Ramos (cell line): ENCODE results near the gene ENOX2.
"Not testable (repeated sequence)": the region's sequence is repeated elsewhere in the genome, so short reads cannot be mapped to it uniquely, and the experiment has no call there.

Source experiments
- in situ Hi-C: fragments of 300-500 bp; cut with MboI; formaldehyde crosslinking; loops from one replicate; pipeline ENCODE4 v1.14.3; 2022; ENCODE audit warnings: low sequenced_read_pairs; ENCODE audit not compliant: unreplicated experiment

The ENOX2 gene

DNA sequence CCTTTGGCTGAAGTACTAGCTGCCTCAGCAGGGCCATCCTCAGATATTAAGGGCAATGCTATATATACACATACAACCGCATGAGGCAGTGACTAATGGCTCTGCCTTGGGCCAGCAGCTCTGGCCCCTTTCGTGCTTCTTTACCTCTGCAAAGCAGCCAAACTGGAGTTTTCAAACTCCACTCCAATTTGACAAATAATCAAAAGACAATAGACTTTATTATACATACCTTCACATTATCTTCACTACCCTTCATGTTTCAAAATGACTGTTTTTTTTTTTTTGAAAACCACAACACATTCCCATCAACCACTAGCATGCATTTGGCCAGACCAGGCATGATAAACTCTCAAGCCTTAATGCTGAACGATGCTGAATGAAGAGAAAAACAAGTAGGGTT, 187.7 kb downstream of the ENOX2 start:
- in situ Hi-C loops = no loop called here

DNA sequence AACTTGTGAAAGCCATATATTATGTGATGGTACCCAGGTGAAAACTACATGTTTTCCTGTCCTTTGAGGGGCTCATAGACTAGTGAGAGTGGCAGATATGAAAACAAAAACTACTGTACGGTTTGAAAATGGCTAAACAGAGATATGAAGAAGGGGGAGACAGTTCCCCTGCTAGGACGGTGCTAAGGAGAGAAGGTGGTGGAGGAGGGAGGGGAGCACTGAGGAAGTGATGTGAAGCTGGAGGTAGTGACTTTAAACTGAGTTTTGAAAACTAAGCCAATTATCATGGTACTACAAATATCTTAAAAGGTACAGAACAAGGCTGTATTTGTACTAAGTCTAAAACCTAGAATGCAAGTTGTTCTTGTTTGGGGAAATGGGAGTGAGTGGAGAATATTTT, 188.3 kb downstream of the ENOX2 start:
- in situ Hi-C loops = no loop called here

DNA sequence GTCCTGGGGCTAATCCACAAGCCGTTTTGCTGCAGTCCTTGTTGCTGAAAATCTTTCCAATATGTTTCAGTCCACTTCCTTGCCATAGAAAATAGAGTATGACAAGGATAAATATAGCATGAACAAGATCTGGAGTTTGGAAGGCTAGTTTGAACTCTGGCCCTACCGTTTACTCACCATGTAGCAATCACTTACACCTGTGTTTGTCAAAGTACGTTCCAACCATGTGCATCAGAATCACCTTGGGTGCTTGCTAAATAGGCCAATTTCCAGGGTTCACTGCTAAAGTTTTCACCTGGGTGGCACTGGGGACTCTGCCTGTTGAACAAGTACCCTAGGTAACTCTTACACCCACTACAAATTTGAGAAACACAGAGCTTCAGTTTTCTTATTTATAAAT, 188.9 kb downstream of the ENOX2 start:
- in situ Hi-C loops = no loop called here

DNA sequence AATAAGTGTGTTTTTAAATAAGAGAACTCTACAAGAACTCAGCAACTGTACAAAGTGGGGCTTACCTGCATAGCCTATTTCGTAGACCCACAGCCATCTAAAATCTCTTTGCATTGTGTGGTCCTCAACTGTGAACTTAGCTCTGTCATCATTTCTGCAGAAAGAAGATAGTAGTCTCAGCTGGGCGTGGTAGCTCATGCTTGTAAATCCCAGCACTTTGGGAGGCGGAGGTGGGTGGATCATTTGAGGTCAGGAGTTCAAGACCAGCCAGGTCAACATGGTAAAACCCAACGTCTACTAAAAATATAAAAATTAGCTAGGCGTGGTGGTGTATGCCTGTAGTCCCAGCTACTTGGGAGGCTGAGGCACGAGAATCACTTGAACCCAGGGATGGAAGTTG, 193.8 kb downstream of the ENOX2 start:
- in situ Hi-C loops = not testable (repeated sequence)

DNA sequence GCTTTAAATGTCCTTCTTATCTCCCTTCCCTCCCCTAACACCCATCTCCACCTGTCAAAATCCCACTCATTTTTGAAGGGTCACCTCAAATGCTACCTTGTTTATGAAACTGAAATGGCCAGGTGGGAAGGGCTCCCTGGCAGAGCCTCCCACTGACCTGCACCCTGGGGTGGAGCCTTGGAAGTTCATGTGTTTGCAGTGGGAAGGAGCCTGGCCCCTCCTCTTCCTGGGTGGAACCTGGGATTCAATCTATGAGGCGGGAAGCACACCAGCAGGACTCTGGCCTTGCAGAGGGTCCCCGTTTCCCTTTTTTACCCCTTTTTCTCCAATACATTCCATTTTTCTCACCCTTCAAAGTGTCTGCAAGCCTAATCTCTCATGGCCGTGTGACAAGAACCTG, 197.4 kb downstream of the ENOX2 start:
- in situ Hi-C loops = no loop called here

DNA sequence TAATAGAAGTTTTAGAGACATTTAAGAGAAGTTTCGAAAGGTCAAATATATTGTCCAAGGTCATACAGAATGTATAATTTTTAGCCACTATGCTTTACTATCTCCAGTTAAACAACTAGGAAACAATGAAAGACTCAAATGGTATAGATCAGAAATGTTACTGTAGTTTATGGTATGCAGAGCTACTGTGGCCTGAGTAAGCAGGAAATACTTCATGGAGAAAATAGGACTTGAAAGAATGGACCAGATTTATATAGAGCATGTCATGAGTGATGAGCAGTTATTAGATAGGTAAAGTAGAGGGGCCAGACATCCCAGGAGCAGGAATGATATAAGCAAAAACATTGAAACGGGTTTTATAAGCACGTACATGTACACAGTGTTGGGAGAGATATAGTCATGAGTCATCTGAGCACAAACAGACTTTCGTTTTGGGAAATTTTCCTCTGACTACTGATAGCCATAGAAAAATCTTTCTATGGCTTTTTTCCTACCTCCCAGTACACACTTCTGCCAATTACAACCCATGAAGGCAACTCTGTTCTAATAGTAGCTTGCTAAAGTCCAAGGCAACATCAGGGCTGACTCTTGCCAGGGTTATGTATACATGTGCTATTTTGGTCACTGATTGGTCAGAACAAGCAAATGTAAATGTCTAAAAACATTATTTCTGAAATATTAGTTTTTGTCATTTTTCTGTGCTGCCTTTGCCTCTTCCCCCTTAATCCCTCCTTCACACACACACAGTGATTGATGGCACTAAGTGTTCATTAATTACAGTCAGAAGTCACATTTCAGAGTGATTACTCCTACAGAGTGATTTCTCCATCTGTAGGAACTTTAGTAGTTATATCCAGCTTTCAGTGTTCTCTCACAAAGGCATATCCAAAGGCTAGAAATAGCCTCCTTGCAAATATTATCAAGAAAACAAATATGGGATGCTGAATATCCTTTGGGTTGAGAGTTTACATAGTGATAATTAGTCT, 198.7 kb downstream of the ENOX2 start:
- in situ Hi-C loops = no loop called here

DNA sequence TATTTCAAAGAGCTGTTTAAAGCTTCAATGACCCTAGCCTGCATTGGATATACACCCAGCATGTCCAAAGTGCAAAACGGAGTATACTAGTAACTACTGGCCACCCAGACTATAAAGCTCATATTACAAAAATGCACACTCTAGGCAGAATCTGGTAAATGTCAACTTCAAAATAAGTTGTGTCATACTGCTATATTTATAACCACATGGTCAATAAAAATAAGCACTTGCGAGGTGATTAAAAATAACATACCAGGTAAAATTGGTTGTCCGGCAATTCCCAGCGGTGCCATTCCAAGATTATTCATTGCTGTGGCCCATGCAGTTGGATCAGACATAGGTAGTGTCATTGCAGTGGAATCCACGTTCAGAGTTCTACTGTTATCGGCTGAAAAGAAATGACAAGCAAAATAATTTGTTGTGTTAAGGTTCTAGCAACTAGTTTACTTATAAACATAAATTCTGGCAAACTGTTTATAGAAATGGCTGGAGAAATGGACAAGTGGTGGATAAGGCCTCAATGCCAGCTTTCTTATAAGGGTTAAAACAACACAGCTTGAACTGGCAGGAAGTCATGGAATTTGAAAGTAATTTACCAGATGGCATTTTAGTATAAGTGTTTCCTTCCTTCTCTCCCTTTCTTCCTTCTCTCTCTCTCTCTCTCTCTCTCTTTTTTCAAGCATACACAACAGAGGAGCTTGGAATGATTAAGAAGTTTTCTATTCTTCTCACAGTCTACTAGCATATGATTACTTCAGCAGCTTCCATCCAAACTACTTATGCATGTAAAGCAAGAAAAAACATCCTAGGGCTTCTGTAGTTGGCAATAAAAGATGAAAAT, 199.9 kb downstream of the ENOX2 start:
- in situ Hi-C loops = no loop called here

DNA sequence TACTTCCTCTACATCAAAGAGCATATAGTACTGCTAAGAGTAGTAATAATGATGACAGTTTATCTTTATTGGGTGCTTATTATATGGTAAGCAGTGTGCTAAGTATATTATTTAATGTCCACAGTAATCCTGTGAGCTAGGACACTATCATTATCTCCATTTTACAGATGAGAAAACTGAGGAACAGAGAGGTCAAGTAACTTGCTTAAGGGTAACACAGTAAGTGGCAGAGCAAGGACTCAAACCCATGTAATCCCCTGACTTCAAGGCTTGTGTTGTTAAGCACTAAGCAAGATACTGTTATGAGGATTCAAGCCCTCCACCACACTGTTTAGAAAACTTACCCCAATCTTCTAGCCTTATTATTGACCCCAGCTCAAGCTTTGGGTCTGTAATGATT, 202.4 kb downstream of the ENOX2 start:
- in situ Hi-C loops = no loop called here

DNA sequence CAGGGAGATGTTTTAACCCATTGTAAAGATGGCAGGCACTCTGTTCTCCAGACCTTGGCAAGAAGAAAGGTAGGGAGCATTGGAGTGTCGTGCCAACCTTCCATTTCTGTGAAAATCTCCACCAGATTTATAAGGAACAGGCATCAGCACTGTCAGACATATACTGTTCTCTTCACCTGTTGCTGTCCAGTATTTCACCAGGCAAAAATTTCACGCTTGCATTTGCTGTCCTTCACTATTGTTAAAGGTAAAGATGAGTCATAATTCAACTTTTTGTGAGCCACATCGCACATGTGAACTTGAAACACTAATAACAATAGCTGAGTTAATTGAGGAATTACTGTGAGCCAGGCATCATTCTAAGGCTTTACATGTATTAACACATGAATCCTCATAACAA, 203.4 kb downstream of the ENOX2 start:
- in situ Hi-C loops = no loop called here

DNA sequence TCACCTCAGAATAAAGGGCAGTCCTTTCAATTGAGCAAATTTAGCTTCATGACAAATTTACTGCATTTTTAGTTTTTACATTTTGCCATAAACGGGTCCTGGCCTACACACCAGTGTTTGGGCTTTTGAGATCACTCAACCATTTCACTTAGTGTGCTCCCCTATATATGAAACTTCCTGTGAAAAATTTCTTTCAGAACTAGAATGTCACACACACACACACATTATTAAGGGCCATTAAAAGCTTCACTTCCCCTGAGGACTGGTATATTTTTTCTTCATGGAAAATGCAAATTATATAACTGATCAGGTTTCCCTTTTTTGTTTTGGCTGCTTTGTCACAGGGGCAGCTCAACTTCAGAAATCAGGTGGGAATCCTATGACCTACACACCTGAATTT, 206.5 kb downstream of the ENOX2 start:
- in situ Hi-C loops = no loop called here

DNA sequence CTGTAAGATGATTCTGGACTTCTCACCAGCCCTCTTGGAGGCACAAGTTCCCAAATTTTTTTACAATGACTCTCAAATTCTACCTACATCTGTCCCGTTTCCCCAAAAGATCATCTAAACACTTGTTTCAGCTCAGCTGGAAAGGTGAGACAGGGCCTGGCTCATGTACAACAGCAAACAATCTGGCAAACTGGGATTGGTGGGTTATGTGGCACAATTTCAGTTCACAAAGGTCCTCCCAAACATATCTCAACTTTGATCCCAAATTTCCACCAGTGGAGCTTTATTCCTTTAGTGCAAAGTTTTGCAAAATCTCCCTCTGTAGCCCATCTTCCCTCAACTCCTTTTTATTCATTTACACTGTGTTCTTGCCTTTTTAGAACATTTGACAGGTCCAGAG, 207.1 kb downstream of the ENOX2 start:
- in situ Hi-C loops = no loop called here

DNA sequence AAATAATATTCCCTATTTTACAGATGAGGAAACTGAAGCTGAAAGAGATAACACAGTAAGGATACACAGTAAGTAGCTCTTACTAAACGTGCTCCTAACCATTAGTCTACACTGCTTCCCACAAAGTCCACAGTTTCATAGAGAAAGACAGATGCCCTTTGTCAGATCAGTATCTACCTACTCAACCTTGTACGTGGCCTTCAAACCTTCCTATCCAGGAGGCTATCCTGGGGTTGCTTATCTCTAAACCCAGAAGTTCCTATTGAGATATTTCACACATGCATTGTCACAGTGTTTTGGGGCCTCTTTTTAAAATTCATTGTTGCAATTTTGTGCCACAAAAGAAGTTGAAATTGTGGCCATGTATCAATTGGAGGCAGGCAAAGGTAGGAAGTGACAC, 208.0 kb downstream of the ENOX2 start:
- in situ Hi-C loops = no loop called here

DNA sequence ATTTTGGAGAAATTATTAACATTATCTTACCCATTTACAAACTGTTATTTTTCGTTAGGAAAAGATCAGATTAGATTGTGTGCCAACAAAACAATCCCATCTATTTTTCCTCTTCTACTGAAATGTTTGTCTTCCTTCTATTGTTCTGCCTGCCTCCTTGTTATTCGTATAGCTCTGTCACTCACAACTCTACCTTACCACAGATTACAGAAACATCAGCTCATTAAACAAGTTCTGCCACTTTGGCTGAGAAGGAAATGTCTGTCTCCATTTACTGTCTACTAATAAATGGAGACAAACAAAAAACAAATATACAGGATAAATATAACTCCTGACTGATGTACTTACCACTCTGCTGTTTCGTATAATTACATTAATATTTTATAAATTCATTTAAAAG, 211.4 kb downstream of the ENOX2 start:
- in situ Hi-C loops = no loop called here

DNA sequence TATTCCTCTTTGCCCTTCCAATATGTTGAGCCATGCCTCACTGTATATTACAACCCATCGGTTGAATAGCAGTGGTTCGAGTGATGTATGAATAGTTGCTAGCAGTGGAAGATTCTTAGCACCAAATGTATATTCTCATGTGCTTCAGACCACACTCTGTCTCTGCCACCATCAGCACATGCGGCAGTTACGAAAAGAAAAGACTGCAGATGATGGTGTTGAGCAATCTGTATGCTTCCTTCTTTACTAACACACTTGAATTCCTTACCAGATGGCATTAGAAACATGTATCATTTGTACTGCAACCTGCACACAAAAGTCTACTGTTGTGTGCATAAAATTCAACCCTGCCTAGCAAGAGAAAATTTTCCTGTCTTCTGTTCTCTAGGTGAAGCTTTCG, 214.6 kb downstream of the ENOX2 start:
- in situ Hi-C loops = no loop called here

DNA sequence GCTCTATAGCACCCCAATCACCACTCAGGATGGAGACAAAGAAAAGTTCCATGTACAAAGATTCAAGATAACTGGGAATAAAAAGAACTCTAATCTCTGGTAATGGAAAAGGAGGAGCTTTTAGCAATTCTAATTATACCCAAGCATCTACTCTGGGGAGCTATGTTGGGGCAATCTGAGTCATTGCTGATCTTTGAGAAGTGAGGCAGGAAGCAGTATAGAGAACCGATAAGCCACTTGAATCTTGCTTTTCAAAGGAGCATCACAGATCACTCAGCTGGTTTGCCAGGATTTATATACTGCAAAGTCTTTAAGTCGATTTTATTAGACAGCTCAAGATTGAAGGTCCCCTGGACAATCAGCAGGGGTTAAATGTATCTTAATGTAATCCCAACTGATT, 220.0 kb downstream of the ENOX2 start:
- in situ Hi-C loops = no loop called here

DNA sequence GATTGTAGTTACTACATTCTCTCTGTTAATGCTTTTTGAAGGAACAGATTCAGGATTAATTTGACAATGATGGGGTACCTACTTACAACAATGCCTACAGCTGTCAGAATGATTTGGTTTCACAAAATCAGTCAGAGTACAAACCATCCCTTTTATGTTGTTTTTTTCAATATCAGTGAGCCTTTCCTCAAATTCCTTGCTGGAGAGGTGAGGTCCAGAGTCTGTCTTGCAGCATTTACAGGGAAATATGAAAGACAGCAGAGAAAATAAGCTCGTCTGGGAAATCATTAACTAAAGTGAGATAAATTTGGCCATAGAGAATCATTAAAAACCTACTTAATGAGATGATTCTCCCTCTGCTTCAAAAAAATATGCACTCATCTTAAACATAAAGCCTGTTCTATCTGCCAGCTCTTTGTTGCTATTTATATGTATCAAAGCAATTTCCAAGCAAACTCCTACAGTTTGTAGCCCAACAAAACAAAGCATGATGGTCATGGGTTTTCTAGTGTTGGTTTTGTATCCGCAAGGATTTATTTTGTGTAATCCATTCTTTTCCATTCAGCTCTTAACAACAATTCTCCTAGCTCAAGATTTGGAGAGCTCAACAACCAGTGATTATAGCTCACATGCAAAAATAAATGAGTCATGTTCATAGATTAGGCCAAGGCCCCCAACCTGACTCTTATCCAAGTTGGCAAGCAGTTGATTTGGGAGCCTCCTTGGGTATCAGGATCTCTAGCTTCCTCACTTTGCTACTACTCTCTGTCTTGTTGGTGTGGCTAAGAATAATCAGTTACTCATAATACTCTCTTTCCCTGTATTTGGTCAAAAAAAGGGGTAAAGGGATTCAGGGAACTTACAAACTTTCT, 222.6 kb downstream of the ENOX2 start:
- in situ Hi-C loops = no loop called here

DNA sequence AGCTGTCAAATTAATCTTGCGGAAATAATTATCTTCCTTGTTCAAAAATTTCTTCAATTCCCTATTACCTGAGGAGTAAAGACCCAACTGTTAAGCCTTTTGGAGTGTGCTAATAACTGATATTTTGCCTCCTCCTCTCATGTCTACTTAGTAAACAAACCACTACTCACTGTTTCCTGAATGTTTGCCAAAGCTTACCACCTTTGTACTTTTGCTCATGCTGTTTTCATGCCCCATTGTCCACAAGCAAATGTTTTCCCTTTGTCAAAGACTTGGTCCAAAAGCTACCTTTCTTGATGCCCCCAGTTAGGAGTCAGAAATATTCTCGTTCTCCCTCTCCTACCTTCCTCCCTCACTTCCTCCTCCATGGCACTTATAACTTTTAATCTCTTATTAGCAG, 226.1 kb downstream of the ENOX2 start:
- in situ Hi-C loops = no loop called here

DNA sequence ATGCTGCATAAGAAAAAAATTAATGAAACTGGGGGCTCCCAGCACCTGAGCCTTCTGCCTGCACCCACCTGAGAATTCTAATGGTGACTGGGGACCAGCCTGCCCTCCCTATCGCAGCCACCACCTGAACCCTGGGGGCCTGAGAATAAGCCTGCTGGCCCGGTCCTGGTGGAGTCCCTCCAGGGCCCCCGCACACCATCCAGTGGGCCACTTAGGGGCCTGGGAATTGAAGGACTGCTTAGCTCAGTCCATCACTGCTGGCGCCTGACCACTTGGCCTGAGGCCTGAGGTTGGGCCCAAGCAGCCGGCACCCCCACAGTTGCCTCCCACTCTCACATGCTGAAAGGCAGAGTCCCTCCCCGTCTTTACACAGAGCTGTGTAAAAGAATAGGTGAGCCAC, 230.8 kb downstream of the ENOX2 start:
- in situ Hi-C loops = no loop called here

DNA sequence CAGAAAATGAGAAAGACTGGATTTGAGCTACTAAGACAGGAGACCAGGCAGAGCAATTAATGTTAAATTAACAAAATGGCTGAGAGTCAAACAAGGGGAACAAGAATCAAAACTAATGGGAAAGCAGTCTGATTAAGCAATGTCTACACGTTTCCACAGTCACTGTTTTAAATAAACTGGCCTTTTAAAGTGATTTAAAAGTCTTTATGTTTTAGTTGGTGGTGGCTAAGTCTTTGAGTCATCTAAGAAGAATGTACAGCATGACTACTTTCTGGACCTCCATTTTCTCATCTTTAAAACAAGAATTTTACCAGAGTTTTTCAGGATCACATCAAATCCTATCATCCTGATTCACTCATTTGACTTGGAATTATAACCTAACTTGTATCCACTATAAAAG, 233.8 kb downstream of the ENOX2 start:
- in situ Hi-C loops = no loop called here

DNA sequence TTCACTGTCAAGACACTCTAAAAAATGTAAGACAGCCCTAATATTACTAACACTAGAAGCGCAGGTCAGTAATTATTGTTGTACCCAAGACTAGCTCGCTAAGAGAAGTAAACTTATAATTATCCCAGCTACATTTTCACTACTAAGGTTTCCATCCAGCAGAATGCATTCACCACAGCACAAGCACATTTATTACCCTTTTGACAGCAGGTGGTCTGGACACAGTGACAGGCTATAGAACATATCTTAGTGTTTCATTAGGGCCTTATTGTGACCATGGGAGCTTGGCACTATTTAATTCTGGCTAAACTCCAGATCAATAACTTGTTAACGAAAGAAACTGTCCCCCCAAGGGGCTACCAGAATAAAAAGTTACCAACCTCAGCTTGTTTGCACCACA, 237.7 kb downstream of the ENOX2 start:
- in situ Hi-C loops = no loop called here
